NCI-H526 (cell line): ENCODE results near the gene APOBEC3F.

Source experiments
- DNase-seq, 2 experiments: peaks; one replicate each; lab custom pipeline; 2025; lab: John Stamatoyannopoulos, UW

APOBEC3F gene

GRCh38 chr22:39094717-39095389, 54.2 kb downstream of the APOBEC3F start:
- no peak for DNase-seq

GRCh38 chr22:39095971-39096370, 55.3 kb downstream of the APOBEC3F start:
- DNase-seq: no peak

GRCh38 chr22:39097098-39098020, 56.7 kb downstream of the APOBEC3F start, which contains the start of gene APOBEC3H:
APOBEC3H (plus strand) TSS chr22:39097244; CDS start chr22:39100279, 3,035 bp downstream.
- no peak for DNase-seq

- no peak for DNase-seq
These were observed 57.4 kb downstream of the APOBEC3F start for GRCh38 chr22:39098026-39098425.

- no peak for DNase-seq
These were observed 57.9 kb downstream of the APOBEC3F start for GRCh38 chr22:39098576-39098975.

- DNase-seq: no peak
These were observed 60.6 kb downstream of the APOBEC3F start for GRCh38 chr22:39101226-39101625.

GRCh38 chr22:39103431-39103830, 62.8 kb downstream of the APOBEC3F start:
- DNase-seq: no peak
